Right ventricle myocardium superior (tissue), 1 donor: ENCODE data around the gene PAPPA. TPM values are rescaled to one million over a fixed set of nuclear protein-coding genes. Genes with fewer than 3 reads are reported as not detected.
A peak's percentile ranks its signal among the peaks of the same experiment; 100 is the strongest.

Experiments used
- ATAC-seq: fragments of 200-7000 bp; cut with Tn5 transposase; one replicate; pipeline ENCODE4 v1.9.1; 2020; ENCODE audit warnings: mild to moderate bottlenecking; ENCODE audit not compliant: poor library complexity
- DNase-seq: peaks from one replicate; pipeline ENCODE4 v3.0.0-alpha.2; 2020
- intact Hi-C: fragments of 100-400 bp; cut with DNase I; formaldehyde crosslinking; loops from one replicate; pipeline ENCODE4 v1.11.2; 2022
- total RNA-seq: library from RNA; stranded (reverse); fragmentation: NEBNext Ultra II Directional; extraction: Animal tissue kit (Norgen Biotek cat#: 25700); gene quantifications from one replicate; pipeline ENCODE4 v1.2.1, GENCODE V29; 2021
- donor health status: DM: no; HTN: yes; CAD: no; lungs with severe emphysema.

The PAPPA gene
- total RNA-seq, 1 donor from 2014 or later, result 1.2 TPM

- DNase-seq (no peak), ATAC-seq (no peak)
- intact Hi-C loops, result no loop called here
Measured at GRCh38 chr9:116322521-116322920, 168.9 kb downstream of the PAPPA start.

- intact Hi-C loops, result no loop called here
- no peak for ATAC-seq
- DNase-seq, result no peak
Measured at GRCh38 chr9:116323012-116323411, 169.4 kb downstream of the PAPPA start.

- ATAC-seq (no peak), DNase-seq (no peak)
- intact Hi-C loops, result no loop called here
Measured at GRCh38 chr9:116323571-116323970, 170.0 kb downstream of the PAPPA start.

- intact Hi-C loops, result no loop called here
- DNase-seq (no peak), ATAC-seq (no peak)
Measured at GRCh38 chr9:116325924-116326323, 172.3 kb downstream of the PAPPA start.

GRCh38 chr9:116327701-116328405 lies 174.3 kb downstream of the PAPPA start:
- peak; percentile 60 for ATAC-seq
- intact Hi-C loops, result no loop called here
- no peak for DNase-seq

GRCh38 chr9:116329470-116329869 lies 175.9 kb downstream of the PAPPA start:
- ATAC-seq (no peak), DNase-seq (no peak)
- intact Hi-C loops, result no loop called here

GRCh38 chr9:116331241-116331640 lies 177.7 kb downstream of the PAPPA start:
- ATAC-seq (no peak), DNase-seq (no peak)
- intact Hi-C loops, result no loop called here

GRCh38 chr9:116332090-116332489 lies 178.5 kb downstream of the PAPPA start:
- ATAC-seq (no peak), DNase-seq (no peak)
- intact Hi-C loops, result no loop called here

- DNase-seq (no peak), ATAC-seq (no peak)
- intact Hi-C loops, result no loop called here
Measured at GRCh38 chr9:116333254-116333653, 179.7 kb downstream of the PAPPA start.

GRCh38 chr9:116334546-116335150 lies 181.1 kb downstream of the PAPPA start:
- intact Hi-C loops, result no loop called here
- no peak for DNase-seq

GRCh38 chr9:116335392-116335791 lies 181.8 kb downstream of the PAPPA start:
- DNase-seq (no peak), ATAC-seq (no peak)
- intact Hi-C loops, result no loop called here

More at GRCh38 chr9:116334546-116335150, 181.1 kb downstream of the PAPPA start:
- no peak for ATAC-seq

- DNase-seq, result no peak
- intact Hi-C loops, result no loop called here
- ATAC-seq, result no peak
Measured at GRCh38 chr9:116336133-116336862, 182.7 kb downstream of the PAPPA start.

- intact Hi-C loops, result no loop called here
- DNase-seq (no peak), ATAC-seq (no peak)
Measured at GRCh38 chr9:116337015-116337414, 183.4 kb downstream of the PAPPA start.

- intact Hi-C loops, result no loop called here
- DNase-seq (no peak), ATAC-seq (no peak)
Measured at GRCh38 chr9:116340270-116340669, 186.7 kb downstream of the PAPPA start.

GRCh38 chr9:116342061-116342460 lies 188.5 kb downstream of the PAPPA start:
- intact Hi-C loops, result no loop called here
- DNase-seq, result no peak
- ATAC-seq, result no peak

GRCh38 chr9:116342941-116343340 lies 189.3 kb downstream of the PAPPA start:
- ATAC-seq (no peak), DNase-seq (no peak)
- intact Hi-C loops, result no loop called here

- intact Hi-C loops, result no loop called here
- ATAC-seq (peak; percentile 36), DNase-seq (no peak)
Measured at GRCh38 chr9:116344416-116344815, 190.8 kb downstream of the PAPPA start.

- ATAC-seq (no peak), DNase-seq (no peak)
- intact Hi-C loops, result no loop called here
Measured at GRCh38 chr9:116345393-116345792, 191.8 kb downstream of the PAPPA start.

- peak; percentile 80 for ATAC-seq
- intact Hi-C loops, result no loop called here
- no peak for DNase-seq
Measured at GRCh38 chr9:116345817-116346216, 192.2 kb downstream of the PAPPA start.

- no peak for DNase-seq
- no peak for ATAC-seq
- intact Hi-C loops, result no loop called here
Measured at GRCh38 chr9:116349684-116350083, 196.1 kb downstream of the PAPPA start.
